Large intestine (tissue), 3 donors: ENCODE data around the gene PGC. TPM values are rescaled to one million over a fixed set of nuclear protein-coding genes. Genes with fewer than 3 reads are reported as not detected.

Experiments
- DNase-seq, 2 donors: peaks; one replicate each; pipeline versions ENCODE4 v3.0.0 to v3.0.0-alpha.2; 2013
- H3K27ac ChIP-seq: one replicate; pipeline ENCODE4 v1.5.1; 2013; ENCODE audit warnings: low read length
- H3K27me3 ChIP-seq: 2 replicates; pipeline ENCODE4 v1.6.1; 2013; ENCODE audit warnings: low read length; ENCODE audit not compliant: control insufficient read depth, insufficient read depth
- H3K36me3 ChIP-seq: 2 replicates; pipeline ENCODE4 v1.6.1; 2013; ENCODE audit warnings: low read length; ENCODE audit not compliant: control insufficient read depth, insufficient read depth
- H3K4me1 ChIP-seq: one replicate; pipeline ENCODE4 v1.6.1; 2013; ENCODE audit warnings: low read length; ENCODE audit not compliant: control insufficient read depth, insufficient read depth
- H3K4me3 ChIP-seq: one replicate; pipeline ENCODE4 v1.5.1; 2013; ENCODE audit warnings: low read length
- H3K9me3 ChIP-seq: one replicate; pipeline ENCODE4 v1.6.1; 2013; ENCODE audit warnings: mild to moderate bottlenecking, low read depth, low read length, moderate library complexity; ENCODE audit not compliant: control insufficient read depth
- WGBS: methylation state at CpG from one replicate; pipeline ENCODE4 v1.1.5; 2013; ENCODE audit warnings: low lambda C conversion rate; ENCODE audit not compliant: insufficient coverage; 5-methylcytosine and 5-hydroxymethylcytosine counted together
- polyA plus RNA-seq: library from polyadenylated mRNA; unstranded; fragments of 120-200 nt; gene quantifications from one replicate; pipeline ENCODE4 v1.2.1, GENCODE V29; 2013

The PGC gene
- polyA plus RNA-seq, 1 donor, result 0.16 TPM

- Histone ChIP-seq H3K4me3 (no peak overlapping the region), H3K9me3 (no peaks in the 10 kb centered on the region), H3K36me3 (no peaks in the 10 kb centered on the region), H3K27ac (no peak overlapping the region), H3K4me1 (no peaks in the 10 kb centered on the region), H3K27me3 (no peaks in the 10 kb centered on the region)
- WGBS, result no CpG with 5 or more reads among the region's 2 CpGs
- no peak for DNase-seq
Measured at GRCh38 chr6:41759905-41760579, 12.8 kb upstream of the PGC start.

DNA sequence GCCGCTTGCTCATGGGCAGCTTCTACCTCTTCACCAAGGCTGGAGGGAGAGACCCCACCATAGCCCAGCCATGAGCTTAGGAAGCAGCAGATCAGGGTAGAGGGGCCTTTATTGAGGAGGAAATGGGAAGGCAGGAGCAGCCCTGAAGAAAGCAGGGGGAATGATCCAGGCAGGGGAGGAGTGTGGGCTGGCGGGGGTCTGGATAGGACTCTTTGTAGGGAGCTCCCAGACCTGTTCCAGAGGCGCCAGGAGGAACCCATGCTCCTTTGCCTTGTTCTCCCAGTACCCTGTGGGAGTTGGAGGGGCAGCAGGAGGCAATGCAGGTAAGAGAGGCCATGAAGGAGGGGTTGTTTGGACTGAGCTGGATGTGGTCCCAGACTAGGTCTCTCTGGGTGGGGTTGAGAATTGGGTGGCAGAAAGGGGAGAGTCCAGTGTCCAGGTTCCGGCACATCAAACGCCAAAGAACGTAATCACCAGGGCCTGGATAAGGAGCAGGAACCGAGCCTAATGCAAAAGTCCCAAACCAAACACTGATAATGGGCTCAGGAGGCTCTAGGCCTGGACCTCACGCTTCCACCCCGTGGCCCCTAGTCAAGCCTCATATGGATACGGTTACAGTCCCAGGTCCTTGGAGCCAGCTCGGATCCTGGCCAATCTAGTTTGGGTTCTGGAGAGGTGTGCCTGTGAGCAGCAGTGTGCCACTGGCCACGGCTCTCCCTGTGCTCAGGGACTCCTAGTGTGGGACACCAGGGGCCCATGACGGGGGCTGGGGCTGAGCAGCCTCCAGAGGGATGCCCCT lies 12.1 kb upstream of the PGC start:
- no CpG with 5 or more reads among the region's 13 CpGs for WGBS
- H3K27ac ChIP-seq, result no peak overlapping the region
- no peak overlapping the region for H3K4me3 ChIP-seq
- H3K36me3 ChIP-seq, result no peaks in the 10 kb centered on the region
- no peaks in the 10 kb centered on the region for H3K4me1 ChIP-seq
- no peak for DNase-seq
- no peaks in the 10 kb centered on the region for H3K27me3 ChIP-seq
- H3K9me3 ChIP-seq, result no peaks in the 10 kb centered on the region

DNA sequence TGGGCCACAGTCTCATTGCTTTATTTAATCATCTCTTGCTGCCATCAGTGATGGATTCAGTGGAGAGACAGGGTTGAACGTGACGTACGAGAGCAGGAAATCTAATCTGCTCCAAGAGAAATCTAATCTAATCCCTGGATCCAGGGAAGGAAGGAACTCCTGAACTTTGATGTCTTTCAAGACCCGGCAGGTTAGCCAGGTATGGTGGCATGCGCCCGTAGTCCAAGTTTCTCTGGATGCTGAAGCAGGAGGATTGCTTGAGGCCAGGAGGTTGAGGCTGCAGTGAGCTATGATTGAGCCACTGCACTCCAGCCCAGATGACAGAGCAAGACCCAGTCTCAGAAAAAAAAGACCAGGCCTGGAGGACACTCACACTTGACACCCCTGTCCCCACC lies 11.4 kb upstream of the PGC start:
- Histone ChIP-seq H3K27me3 (no peaks in the 10 kb centered on the region), H3K4me1 (no peaks in the 10 kb centered on the region), H3K27ac (no peak overlapping the region), H3K36me3 (no peaks in the 10 kb centered on the region), H3K4me3 (no peak overlapping the region), H3K9me3 (no peaks in the 10 kb centered on the region)
- no peak for DNase-seq
- WGBS, result no CpG with 5 or more reads among the region's 6 CpGs

DNA sequence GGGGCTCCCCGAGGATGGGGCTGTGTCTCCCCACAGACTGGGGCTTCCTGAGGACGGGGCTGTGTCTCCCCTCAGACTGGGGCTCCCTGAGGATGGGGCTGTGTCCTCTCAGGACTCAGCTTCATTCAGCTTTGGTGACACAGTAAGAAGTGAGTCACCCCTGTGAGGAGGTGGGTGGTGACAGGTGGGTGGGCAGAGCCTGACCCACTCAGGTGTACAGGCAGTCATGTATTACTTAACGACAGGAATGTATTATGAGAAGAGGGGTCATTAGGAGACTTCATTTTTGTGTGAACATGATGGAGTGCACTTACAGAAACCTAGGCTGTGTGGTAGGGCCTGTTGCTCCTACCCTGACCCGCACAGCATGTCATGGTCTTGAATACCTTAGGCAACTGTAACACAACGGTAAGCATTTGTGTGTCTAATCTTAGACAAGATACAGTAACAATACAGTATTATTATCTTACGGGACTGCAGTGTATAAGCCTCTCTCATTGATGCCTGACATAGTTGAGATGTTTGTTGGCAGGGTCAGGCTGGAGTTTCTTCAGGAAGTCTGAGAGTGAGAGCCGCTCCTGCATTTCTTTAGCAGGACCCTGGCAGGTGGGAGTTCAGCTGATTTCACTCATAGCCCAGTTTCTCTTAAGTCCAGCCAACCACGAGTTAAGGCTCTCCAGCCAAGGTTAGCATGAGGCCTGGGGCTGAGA lies 10.9 kb upstream of the PGC start:
- WGBS, result no CpG with 5 or more reads among the region's 8 CpGs
- H3K27ac ChIP-seq, result no peak overlapping the region
- no peak for DNase-seq
- H3K4me1 ChIP-seq, result no peaks in the 10 kb centered on the region
- H3K9me3 ChIP-seq, result no peaks in the 10 kb centered on the region
- H3K36me3 ChIP-seq, result no peaks in the 10 kb centered on the region
- H3K4me3 ChIP-seq, result no peak overlapping the region
- no peaks in the 10 kb centered on the region for H3K27me3 ChIP-seq

DNA sequence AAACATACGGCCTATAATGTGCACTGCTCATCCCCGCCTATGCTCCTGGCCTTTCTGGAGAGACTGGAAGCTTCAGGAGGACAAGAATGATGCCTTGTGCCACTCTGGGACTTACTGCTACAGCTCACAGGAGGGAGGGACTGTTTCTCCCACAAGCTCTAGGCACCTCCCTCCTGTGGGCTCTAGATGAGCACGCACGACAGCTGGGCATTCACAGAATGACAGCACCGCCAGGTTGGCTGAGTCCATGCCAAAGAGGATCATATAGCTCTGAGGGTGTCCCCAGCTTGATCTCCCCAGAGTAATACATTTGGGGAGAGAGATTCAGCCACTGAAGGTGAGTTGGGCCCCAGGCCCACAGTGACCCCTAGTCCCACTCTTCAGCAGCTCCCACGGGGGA lies 10.1 kb upstream of the PGC start:
- H3K4me3 ChIP-seq, result no peak overlapping the region
- H3K9me3 ChIP-seq, result no peaks in the 10 kb centered on the region
- no peak for DNase-seq
- no peaks in the 10 kb centered on the region for H3K36me3 ChIP-seq
- H3K27me3 ChIP-seq, result no peaks in the 10 kb centered on the region
- WGBS, result no CpG with 5 or more reads among the region's 6 CpGs
- H3K27ac ChIP-seq, result no peak overlapping the region
- no peaks in the 10 kb centered on the region for H3K4me1 ChIP-seq

DNA sequence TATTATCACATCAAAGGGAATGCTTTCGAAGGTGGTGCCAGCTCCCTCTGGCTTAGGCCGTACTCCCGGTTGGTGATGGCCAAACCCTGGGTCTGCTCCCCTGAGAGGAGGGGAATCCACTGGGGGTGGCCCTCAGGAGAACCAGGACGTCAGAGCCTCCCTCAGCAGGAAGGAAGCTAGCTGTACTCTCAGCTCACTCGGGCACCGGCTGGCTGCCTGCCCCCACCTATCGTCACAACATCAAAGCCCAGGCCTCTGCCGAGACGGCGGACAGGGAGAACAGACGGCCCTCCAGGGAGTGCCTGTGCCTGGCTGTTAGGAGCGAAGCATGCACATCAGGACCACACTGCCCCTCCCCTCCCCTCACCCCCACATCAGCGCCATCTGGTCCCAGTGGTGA lies 9.2 kb upstream of the PGC start:
- no peaks in the 10 kb centered on the region for H3K4me1 ChIP-seq
- H3K27me3 ChIP-seq, result no peaks in the 10 kb centered on the region
- no peak overlapping the region for H3K27ac ChIP-seq
- no peaks in the 10 kb centered on the region for H3K36me3 ChIP-seq
- no peaks in the 10 kb centered on the region for H3K9me3 ChIP-seq
- WGBS, result no CpG with 5 or more reads among the region's 13 CpGs
- no peak overlapping the region for H3K4me3 ChIP-seq
- DNase-seq, result no peak

GRCh38 chr6:41755895-41756294 lies 8.7 kb upstream of the PGC start:
- DNase-seq, result no peak
- no peak overlapping the region for H3K4me3 ChIP-seq
- no peaks in the 10 kb centered on the region for H3K27me3 ChIP-seq
- WGBS, result no CpG with 5 or more reads among the region's 4 CpGs
- H3K27ac ChIP-seq, result no peak overlapping the region
- H3K9me3 ChIP-seq, result no peaks in the 10 kb centered on the region
- H3K4me1 ChIP-seq, result no peaks in the 10 kb centered on the region
- no peaks in the 10 kb centered on the region for H3K36me3 ChIP-seq

GRCh38 chr6:41750374-41750773 lies 3.2 kb upstream of the PGC start:
- no peaks in the 10 kb centered on the region for H3K9me3 ChIP-seq
- H3K27ac ChIP-seq, result no peak overlapping the region
- 100% methylated on average over 1 of the region's 3 CpGs for WGBS

DNA sequence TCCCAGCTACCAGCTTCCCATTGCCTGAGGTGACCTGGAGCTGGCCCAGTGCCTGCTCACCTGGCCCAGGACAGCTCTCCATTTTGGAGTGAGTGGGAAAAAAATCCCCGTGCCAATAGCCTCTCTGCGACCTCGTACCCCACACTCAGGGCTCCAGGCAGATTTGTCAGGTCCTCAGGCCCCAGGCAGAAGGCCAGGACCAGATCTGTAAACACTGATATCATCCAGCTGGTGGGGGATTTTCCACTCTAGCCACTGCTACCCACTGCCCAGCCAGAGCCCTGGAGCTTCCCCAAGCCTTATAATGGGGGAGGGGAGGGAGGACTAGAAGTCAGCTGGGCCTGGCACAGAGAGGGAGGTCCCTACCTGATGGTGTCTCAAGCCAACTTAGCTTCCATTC lies 1.3 kb upstream of the PGC start:
- Histone ChIP-seq H3K4me1 (no peaks in the 10 kb centered on the region), H3K36me3 (no peaks in the 10 kb centered on the region), H3K27ac (no peak overlapping the region), H3K9me3 (no peaks in the 10 kb centered on the region), H3K4me3 (no peak overlapping the region), H3K27me3 (no peaks in the 10 kb centered on the region)
- no peak for DNase-seq
- no CpG with 5 or more reads among the region's 3 CpGs for WGBS

More at GRCh38 chr6:41750374-41750773, 3.2 kb upstream of the PGC start:
- Histone ChIP-seq H3K4me3 (no peak overlapping the region), H3K27me3 (no peaks in the 10 kb centered on the region), H3K36me3 (no peaks in the 10 kb centered on the region), H3K4me1 (no peaks in the 10 kb centered on the region)
- DNase-seq, result no peak

DNA sequence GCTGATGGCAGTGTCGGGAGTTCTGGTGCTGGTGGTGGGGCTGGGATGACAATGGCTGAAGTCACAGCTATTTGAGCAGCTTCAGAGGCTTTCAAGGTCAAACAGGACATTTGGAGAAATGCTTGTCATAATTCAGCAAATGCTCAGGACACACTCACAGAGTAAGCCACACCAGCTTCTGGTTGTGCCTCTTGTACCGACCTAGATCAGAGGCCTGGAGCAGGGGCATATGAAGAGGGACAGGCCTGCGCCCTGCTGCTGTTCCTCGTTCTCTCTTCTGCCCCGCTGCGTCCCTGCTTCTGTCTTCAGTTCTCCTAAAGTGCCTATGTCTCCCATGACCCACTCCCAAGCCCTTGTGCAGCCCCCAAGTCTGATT lies 893 bp upstream of the PGC start:
- no CpG with 5 or more reads among the region's 6 CpGs for WGBS
- Histone ChIP-seq H3K27ac (no peak overlapping the region), H3K9me3 (no peaks in the 10 kb centered on the region), H3K27me3 (no peaks in the 10 kb centered on the region), H3K4me1 (no peaks in the 10 kb centered on the region), H3K4me3 (no peak overlapping the region), H3K36me3 (no peaks in the 10 kb centered on the region)
- DNase-seq, result no peak
